Activated naive CD8-positive, alpha-beta T cell treated with anti-CD3 and anti-CD28 coated beads for 36 hours (primary cell): Measurements from ENCODE around the gene JADE3. TPM values are rescaled to one million over a fixed set of nuclear protein-coding genes. Genes with fewer than 3 reads are reported as not detected.
"Not testable (repeated sequence)": the region's sequence is repeated elsewhere in the genome, so short reads cannot be mapped to it uniquely, and the experiment has no call there.

Experiments
- DNase-seq: peaks from one replicate; pipeline ENCODE4 v3.0.0; 2021
- H3K27ac Mint-ChIP-seq: one replicate; pipeline ENCODE4 v1.8.0; 2022; ENCODE audit warnings: mild to moderate bottlenecking, moderate library complexity, mixed read lengths
- H3K27me3 Mint-ChIP-seq: one replicate; pipeline ENCODE4 v1.8.0; 2022; ENCODE audit warnings: mild to moderate bottlenecking, mixed read lengths
- H3K36me3 Mint-ChIP-seq: one replicate; pipeline ENCODE4 v1.8.0; 2021; ENCODE audit warnings: mild to moderate bottlenecking, mixed read lengths
- H3K4me1 Mint-ChIP-seq: one replicate; pipeline ENCODE4 v1.8.0; 2021; ENCODE audit warnings: mixed read lengths
- H3K4me3 Mint-ChIP-seq: one replicate; pipeline ENCODE4 v1.8.0; 2022; ENCODE audit warnings: mild to moderate bottlenecking, moderate library complexity, mixed read lengths
- H3K9me3 Mint-ChIP-seq: one replicate; pipeline ENCODE4 v1.8.0; 2022; ENCODE audit warnings: mixed read lengths
- total RNA-seq, 2 experiments: library from RNA; stranded (reverse); gene quantifications; one replicate each; pipeline ENCODE4 v1.2.3, GENCODE V29; 2021

Gene JADE3
- total RNA-seq, 2 experiments from 2014 or later: 0.54 to 0.85 TPM

DNA sequence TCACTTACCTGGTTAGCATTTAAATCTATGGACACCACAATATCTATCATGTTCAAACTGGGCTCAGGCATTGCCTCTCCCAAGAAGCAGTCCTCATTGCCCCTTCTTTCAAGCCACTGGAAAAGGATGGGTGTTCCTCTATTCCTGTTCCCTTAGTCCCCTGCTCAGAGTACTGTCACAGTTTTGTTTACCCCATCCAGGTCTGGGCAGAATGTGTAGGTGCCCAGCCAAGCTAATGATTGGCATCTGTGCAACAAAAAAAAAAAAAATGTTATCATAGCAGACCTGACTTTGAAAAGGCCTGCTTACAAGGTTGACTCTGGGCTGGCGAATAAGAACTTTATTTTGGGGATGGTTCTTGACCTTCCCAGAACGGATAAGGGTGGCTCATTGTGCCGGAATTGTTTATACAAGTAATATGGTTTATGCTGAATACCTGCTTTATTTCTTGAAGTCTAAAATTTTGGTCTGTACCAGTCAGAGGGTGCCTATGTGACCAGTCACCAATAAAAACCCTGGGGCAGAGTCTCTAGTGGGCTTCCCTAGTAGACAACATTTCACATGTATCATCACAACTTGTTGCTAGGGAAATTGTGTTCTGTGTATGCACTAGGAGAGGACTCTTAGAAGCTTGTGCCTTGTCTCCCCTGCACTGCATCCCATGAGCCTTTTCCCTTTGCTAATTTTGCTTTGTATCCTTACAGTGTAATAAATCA, 47.9 kb downstream of the JADE3 start:
- no peak overlapping the region for H3K4me3 Mint-ChIP-seq
- no peaks in the 10 kb centered on the region for H3K4me1 Mint-ChIP-seq
- H3K36me3 Mint-ChIP-seq: no peaks in the 10 kb centered on the region
- H3K27me3 Mint-ChIP-seq: no peaks in the 10 kb centered on the region
- no peak overlapping the region for H3K27ac Mint-ChIP-seq
- DNase-seq: no peak
- no peaks in the 10 kb centered on the region for H3K9me3 Mint-ChIP-seq

DNA sequence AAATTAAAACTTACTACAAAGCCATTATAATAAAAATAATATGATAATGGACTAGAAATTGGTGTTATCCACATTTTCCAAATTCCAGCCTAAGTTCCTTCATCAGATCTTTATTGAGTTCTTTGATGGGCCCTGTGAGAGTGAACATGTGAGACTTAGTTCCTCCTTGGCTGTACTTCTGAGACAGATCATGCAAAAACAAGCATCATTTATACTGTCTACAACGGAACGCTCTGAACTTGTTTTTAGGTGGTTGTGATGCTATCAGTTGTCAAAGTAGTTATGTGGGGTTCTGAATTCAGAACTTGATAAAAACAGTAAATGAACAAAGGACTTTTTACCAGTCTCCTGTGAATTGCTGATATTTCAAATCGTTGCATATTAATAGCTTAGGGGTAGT, 48.9 kb downstream of the JADE3 start:
- no peak for DNase-seq
- H3K27ac Mint-ChIP-seq: no peak overlapping the region
- no peaks in the 10 kb centered on the region for H3K27me3 Mint-ChIP-seq
- H3K4me3 Mint-ChIP-seq: no peak overlapping the region
- no peaks in the 10 kb centered on the region for H3K36me3 Mint-ChIP-seq
- no peaks in the 10 kb centered on the region for H3K4me1 Mint-ChIP-seq
- no peaks in the 10 kb centered on the region for H3K9me3 Mint-ChIP-seq

DNA sequence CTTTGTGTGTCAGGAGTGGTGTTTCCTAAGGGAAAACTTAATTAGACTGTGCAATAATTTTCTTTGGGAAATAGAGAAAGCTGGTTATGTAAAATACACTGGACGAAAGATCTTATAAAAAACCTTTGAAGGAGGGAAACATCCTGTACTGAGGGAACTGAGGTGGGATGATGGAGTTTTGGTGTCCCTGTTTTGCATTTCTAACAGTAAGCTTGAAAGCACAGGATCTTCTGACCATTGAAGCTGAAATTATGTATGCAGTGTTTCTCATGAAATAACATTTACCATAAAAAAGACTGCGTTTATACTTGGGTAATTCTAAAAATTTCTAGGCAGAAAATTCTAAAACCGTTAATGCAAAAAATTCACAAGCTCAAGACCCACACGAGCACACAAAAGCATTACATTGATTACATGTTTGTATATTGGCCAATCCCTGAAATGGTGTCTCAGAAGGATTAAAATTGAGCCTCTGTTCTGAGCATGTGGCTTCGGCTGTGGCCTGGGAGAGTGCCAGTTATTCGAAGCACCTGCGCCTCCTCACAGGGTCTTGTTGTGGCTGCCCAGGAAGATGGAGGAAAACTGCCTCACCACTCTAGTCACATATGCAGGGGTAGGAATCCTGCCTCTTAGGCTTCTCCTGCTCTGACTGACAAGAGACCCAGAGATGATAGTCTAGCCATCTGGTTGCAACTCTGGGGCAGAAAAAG, 49.5 kb downstream of the JADE3 start:
- Mint-ChIP-seq H3K36me3 (no peaks in the 10 kb centered on the region), H3K9me3 (no peaks in the 10 kb centered on the region), H3K4me1 (no peaks in the 10 kb centered on the region), H3K27ac (no peak overlapping the region), H3K4me3 (no peak overlapping the region), H3K27me3 (peaks cover 6% of the 10 kb centered on the region)
- no peak for DNase-seq

DNA sequence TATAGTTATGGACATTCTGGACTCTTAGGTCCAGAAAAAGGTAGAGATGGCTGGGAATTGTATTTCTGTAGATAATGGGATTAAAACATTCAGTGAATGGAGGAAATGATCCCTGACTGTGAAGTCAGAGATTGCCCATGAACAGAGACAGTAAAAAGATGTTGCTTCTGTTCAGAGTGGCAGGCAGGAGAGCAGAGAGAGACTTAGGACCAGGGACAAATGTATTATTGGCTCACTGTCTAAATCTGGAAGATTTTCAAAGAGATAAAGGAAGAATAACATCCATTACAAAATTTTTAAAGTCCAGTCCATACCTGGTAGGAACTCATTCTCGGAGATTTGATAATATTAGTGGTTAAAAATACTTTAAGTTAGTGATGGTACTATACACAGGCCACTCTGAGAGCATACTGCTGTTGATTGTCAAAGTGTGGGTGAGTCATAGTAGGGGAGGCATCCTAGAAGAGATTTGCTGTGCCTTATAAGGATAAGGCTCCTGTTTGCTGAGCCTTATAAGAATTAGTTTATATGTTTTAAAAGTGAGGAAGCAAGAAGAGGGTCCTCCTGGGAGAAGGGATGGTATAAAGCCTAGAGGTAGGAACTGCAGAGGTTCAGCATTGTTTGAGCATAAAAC, 53.0 kb downstream of the JADE3 start:
- peaks cover 3% of the 10 kb centered on the region for H3K4me1 Mint-ChIP-seq
- peaks cover 6% of the 10 kb centered on the region for H3K27me3 Mint-ChIP-seq
- H3K27ac Mint-ChIP-seq: no peak overlapping the region
- H3K9me3 Mint-ChIP-seq: no peaks in the 10 kb centered on the region
- H3K4me3 Mint-ChIP-seq: no peak overlapping the region
- H3K36me3 Mint-ChIP-seq: no peaks in the 10 kb centered on the region
- no peak for DNase-seq

DNA sequence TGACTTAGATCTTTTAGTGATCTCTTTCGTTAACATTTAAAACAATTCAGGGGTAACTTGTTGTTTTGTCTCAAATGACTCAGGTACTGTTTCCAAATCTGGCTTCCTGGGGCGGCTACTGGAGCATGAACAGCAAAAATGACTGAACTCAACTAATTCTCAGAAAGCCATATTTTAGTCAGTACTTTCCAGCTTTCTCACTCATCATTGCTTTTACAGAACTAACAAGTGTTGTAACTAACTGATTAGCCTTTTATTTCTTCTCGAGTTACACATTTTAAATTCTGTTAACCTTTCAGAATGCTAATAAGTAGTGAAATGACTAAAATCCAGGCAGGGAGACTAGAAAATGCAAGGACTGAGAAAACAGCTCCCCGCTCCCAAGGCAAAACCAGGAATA, 55.3 kb downstream of the JADE3 start:
- H3K4me3 Mint-ChIP-seq: no peak overlapping the region
- H3K27ac Mint-ChIP-seq: no peak overlapping the region
- DNase-seq: no peak
- H3K4me1 Mint-ChIP-seq: peaks cover 3% of the 10 kb centered on the region
- no peaks in the 10 kb centered on the region for H3K9me3 Mint-ChIP-seq
- no peaks in the 10 kb centered on the region for H3K36me3 Mint-ChIP-seq
- H3K27me3 Mint-ChIP-seq: peaks cover 6% of the 10 kb centered on the region

DNA sequence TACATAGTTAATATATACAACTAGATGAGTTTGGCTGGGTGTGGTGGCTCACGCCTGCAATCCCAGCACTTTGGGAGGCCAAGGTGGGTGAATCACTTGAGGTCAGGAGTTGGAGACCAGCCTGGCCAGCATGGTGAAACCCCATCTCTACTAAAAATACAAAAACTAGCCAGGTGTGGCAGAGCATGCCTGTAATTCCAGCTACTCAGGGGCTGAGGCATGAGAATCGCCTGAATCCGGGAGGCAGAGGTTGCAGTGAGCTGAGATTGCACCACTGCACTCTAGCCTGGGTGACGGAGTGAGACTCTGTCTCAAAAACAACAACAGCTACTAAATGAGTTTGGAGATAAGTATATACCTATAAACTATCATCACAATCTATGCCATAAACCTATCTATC, 64.8 kb downstream of the JADE3 start:
- not testable (repeated sequence) for H3K4me3 Mint-ChIP-seq, H3K27me3 Mint-ChIP-seq, DNase-seq, H3K27ac Mint-ChIP-seq, H3K4me1 Mint-ChIP-seq, H3K36me3 Mint-ChIP-seq, H3K9me3 Mint-ChIP-seq

DNA sequence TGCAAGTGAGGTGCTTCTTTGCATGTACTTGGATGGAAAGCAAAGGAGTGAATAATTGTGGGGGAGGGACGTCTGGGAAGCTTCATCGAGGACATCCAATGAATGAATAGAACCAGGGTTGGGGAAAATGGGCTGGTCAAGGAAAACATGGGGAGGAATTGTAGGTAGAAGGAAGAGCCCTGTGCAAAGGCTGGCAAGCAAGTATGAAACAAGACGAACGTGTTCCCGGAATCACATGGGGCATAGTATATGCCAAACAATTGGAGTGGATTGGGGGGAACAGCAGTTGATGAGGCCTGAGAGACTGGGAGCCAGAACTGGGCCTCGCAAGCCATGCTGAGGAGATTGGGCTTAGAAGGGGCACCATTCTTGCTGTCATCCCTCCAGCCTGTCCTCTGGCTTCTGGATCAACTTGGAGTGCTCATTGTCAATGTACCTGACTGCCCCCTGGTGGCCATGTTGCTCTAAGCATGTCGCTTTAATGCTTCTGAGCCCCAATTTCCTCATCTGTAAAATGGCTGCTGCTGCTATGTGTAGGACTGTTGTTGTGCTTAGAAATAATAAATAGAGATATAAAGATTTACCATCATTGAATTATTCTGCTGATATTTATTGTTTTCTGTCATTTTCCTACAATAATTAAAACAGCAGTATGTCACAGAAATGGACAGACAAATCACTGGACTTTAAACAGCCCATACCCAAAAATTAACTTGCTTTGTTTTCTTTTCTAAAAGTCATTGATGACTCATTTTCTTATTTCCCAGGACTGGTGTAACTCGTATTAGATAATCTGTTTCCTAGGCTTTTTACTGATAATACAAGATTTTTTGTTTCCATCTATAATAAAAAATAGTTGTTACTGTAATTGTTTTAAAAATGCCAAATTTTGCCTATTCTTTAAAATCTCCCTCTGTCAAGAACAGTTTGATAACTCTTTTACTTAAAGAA, 66.4 kb downstream of the JADE3 start:
- H3K9me3 Mint-ChIP-seq: no peaks in the 10 kb centered on the region
- H3K36me3 Mint-ChIP-seq: no peaks in the 10 kb centered on the region
- no peaks in the 10 kb centered on the region for H3K4me1 Mint-ChIP-seq
- peaks cover 2% of the 10 kb centered on the region for H3K27me3 Mint-ChIP-seq
- peak overlapping the region; percentile 12 for H3K4me3 Mint-ChIP-seq
- peak; percentile 55 for DNase-seq
- no peak overlapping the region for H3K27ac Mint-ChIP-seq

DNA sequence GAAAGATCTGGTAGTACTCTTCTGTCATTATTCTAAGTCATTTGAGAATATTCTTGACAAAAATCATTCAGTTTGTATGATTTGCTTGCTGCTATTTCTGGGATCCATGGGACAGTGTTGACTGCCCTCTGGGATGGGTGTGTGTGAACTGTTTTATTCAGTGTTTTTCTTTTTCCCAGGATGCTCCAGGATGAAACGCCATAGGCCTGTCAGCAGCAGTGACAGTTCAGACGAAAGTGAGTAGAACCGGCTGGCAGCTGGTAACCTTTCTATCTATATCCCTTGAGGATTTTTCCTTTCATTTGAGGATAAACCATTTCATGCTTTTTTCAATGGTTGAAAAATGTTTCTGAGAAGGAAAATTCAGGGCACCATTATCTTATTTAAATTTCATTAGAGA, 72.5 kb downstream of the JADE3 start:
- DNase-seq: no peak
- no peak overlapping the region for H3K27ac Mint-ChIP-seq
- peaks cover 2% of the 10 kb centered on the region for H3K27me3 Mint-ChIP-seq
- no peaks in the 10 kb centered on the region for H3K9me3 Mint-ChIP-seq
- H3K4me3 Mint-ChIP-seq: no peak overlapping the region
- no peaks in the 10 kb centered on the region for H3K36me3 Mint-ChIP-seq
- H3K4me1 Mint-ChIP-seq: no peaks in the 10 kb centered on the region

DNA sequence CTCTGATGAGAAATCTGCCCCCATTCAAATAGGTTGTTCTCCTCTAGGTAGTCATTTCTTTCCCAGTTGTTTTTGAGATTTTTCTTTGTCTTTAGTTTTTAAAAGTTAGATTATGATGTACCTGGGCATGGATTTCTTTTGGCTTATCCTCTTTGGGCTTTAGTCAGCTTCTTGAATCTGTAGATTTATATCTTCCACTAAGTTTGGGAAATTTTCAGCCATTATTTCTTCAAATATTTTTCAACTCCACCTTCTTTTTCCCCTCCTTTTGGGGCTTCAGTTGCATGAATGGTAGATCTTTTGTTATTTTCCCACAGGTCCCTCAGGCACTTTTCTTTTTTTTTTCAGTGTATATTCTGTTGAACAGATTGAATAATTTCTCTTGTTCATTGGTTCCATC, 77.3 kb downstream of the JADE3 start:
- Mint-ChIP-seq H3K27me3 (no peaks in the 10 kb centered on the region), H3K9me3 (peaks cover 1% of the 10 kb centered on the region), H3K4me1 (peaks cover 2% of the 10 kb centered on the region), H3K36me3 (no peaks in the 10 kb centered on the region), H3K4me3 (no peak overlapping the region), H3K27ac (no peak overlapping the region)
- no peak for DNase-seq

DNA sequence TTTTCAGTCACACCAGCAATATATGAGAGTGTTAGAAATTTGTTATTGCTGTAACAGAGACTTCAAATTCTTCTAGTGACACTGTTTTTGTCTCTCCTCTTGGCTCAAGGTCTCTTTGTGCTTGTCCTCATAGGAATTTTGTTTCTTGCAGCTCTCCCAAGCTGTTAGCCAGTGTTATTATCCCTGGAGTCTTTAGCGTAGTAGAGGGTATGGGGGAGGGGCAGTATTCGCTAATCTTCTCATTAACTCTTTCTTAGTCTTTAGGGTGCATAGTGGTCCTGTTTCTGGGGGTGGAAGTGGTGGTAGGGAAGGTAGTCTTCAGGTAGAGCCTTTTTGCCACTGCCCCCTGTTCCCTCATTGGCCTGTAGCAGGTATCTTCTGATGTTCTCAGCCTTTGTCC, 79.4 kb downstream of the JADE3 start:
- Mint-ChIP-seq H3K9me3 (peaks cover 1% of the 10 kb centered on the region), H3K4me3 (no peak overlapping the region)

DNA sequence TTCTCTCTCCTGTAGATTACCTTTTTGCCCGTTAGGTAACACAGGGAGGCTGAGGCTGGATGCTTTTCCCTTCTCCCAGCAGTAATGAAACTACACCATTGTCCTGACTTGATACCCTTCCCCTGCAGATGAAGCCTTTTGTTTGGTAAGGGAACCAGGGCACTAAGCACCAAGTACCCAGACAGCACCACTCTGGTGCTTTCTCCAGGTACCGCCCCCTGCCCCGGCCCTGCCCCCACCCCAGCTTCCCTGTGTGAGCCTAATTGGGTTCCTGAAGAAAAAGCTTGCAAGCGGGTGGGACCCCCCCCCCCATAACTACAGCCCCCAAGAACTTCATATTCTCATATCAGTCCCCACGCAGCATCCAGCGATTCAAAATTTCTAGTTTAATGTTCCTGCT, 79.8 kb downstream of the JADE3 start:
- H3K36me3 Mint-ChIP-seq: no peaks in the 10 kb centered on the region
- H3K4me3 Mint-ChIP-seq: no peak overlapping the region
- H3K27ac Mint-ChIP-seq: no peak overlapping the region
- H3K9me3 Mint-ChIP-seq: peaks cover 1% of the 10 kb centered on the region
- DNase-seq: no peak
- H3K27me3 Mint-ChIP-seq: no peaks in the 10 kb centered on the region
- peaks cover 2% of the 10 kb centered on the region for H3K4me1 Mint-ChIP-seq

More for the DNA sequence above, 79.4 kb downstream of the JADE3 start:
- Mint-ChIP-seq H3K4me1 (peaks cover 2% of the 10 kb centered on the region), H3K36me3 (no peaks in the 10 kb centered on the region), H3K27ac (no peak overlapping the region), H3K27me3 (no peaks in the 10 kb centered on the region)
- DNase-seq: no peak

DNA sequence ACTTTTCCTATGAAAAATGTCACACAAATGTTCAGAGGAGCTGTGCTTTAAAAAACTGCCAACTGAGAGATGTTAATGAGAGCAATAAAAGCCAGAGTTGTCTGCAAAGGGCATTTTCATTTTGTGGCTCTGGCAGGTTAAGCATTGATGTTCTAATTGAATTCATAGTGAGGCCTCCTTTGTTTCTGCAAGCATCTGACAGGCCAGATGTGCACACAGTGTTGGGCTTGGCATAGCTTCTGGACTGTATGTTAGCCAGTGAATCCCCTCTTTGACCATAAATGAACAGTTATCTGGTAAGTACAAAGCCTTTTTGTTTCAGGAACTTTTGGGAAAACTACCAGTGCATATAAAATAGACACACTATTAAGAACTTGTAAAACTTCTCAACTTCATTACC, 81.9 kb downstream of the JADE3 start:
- H3K4me1 Mint-ChIP-seq: peaks cover 2% of the 10 kb centered on the region
- H3K36me3 Mint-ChIP-seq: no peaks in the 10 kb centered on the region
- H3K27me3 Mint-ChIP-seq: no peaks in the 10 kb centered on the region
- no peak overlapping the region for H3K27ac Mint-ChIP-seq
- DNase-seq: no peak
- no peak overlapping the region for H3K4me3 Mint-ChIP-seq
- peaks cover 1% of the 10 kb centered on the region for H3K9me3 Mint-ChIP-seq

DNA sequence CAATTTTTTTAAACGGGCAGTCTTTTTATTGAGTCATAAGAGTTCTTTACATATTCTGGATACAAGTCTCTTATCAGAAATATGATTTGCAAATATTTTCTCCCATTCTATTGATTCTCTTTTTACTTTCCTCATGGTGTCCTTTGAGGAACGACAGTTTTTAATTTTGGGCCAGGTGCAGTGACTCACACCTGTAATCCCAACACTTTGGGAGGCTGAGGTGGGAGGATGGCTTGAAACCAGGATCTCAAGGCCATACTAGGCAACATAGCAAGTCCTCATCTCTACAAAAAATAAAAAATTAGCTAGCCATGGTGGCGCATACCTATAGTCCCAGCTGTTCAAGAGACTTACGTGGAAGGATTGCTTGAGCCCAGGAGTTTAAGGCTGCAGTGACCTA, 99.9 kb downstream of the JADE3 start:
- Mint-ChIP-seq H3K27ac (no peak overlapping the region), H3K9me3 (no peaks in the 10 kb centered on the region), H3K4me3 (no peak overlapping the region), H3K27me3 (no peaks in the 10 kb centered on the region), H3K4me1 (no peaks in the 10 kb centered on the region), H3K36me3 (peaks cover 2% of the 10 kb centered on the region)
- no peak for DNase-seq

DNA sequence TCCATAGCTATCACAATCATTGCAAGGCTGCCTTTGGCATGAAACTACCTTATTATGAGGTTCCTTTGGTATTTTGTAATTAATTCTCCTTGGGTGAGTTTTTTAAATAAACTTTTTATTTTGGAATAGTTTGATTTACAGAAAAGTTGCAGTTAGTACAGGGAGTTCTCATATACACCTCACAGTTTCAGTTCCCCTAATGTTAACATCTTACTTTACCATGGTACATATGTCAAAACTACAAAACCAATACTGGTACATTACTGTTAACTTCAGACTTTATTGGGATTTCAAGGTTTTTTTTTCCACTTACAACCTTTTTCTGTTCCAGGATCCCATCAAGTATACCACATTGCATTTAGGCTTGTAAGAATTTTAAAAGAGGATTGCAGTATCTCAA, 114.0 kb downstream of the JADE3 start:
- Mint-ChIP-seq H3K9me3 (no peaks in the 10 kb centered on the region), H3K27ac (no peak overlapping the region), H3K27me3 (no peaks in the 10 kb centered on the region), H3K4me3 (no peak overlapping the region), H3K36me3 (no peaks in the 10 kb centered on the region), H3K4me1 (no peaks in the 10 kb centered on the region)
- DNase-seq: no peak

DNA sequence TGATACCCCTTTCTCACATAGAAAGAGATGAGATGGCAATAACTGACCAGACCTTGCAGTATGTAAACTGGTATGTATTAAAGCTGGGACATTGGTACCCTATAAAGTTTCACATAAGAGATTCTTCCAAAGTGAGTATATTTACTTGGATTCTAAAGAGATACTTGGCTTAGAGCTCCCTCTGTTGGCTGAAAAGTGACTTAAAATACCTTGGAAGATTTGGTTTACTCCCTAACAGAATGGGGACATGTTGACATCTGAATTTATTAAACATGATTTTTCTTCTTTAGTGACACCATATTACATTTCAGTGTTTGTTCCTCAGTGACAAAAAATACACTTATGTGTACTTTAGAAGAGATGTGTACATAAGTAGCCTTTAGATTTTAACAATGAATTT, 118.1 kb downstream of the JADE3 start:
- no peaks in the 10 kb centered on the region for H3K36me3 Mint-ChIP-seq
- H3K9me3 Mint-ChIP-seq: no peaks in the 10 kb centered on the region
- no peak for DNase-seq
- H3K4me1 Mint-ChIP-seq: no peaks in the 10 kb centered on the region
- H3K27ac Mint-ChIP-seq: no peak overlapping the region
- H3K4me3 Mint-ChIP-seq: no peak overlapping the region
- H3K27me3 Mint-ChIP-seq: no peaks in the 10 kb centered on the region
